GM12872 (cell line): ENCODE results near the gene RBM14.

Experiments used
- CTCF ChIP-seq: IDR thresholded peaks from 3 replicates; pipeline ENCODE4 v1.5.1; 2011; ENCODE audit warnings: low read depth, mild to moderate bottlenecking, low read length, moderate library complexity; ENCODE audit not compliant: insufficient read depth

The RBM14 gene

GRCh38 chr11:66580803-66581202, 35.6 kb upstream of the RBM14 start:
- no peak for TF ChIP-seq CTCF

- TF ChIP-seq CTCF = no peak
These were observed 35.2 kb upstream of the RBM14 start for GRCh38 chr11:66581261-66581660.

GRCh38 chr11:66586136-66586535, 30.3 kb upstream of the RBM14 start:
- no peak for TF ChIP-seq CTCF

GRCh38 chr11:66589996-66590675, 26.3 kb upstream of the RBM14 start:
- no peak for TF ChIP-seq CTCF

GRCh38 chr11:66591175-66591574, 25.3 kb upstream of the RBM14 start:
- TF ChIP-seq CTCF = no peak

- peak; percentile 79 for TF ChIP-seq CTCF
These were observed 23.8 kb upstream of the RBM14 start, which contains the start of the genes CCDC87 and CCS for GRCh38 chr11:66592457-66593302. CCDC87 (minus strand) TSS chr11:66593063; CDS start chr11:66593015, 48 bp downstream. CCS (plus strand) TSS chr11:66593185; CDS start chr11:66593262, 77 bp downstream.

GRCh38 chr11:66593303-66593635, 23.2 kb upstream of the RBM14 start:
- no peak for TF ChIP-seq CTCF
